GM19324 (cell line): ENCODE results near the gene CHAT.

Source experiments
- ATAC-seq: cut with Tn5 transposase; IDR thresholded peaks from one replicate; pipeline ENCODE4 v1.9.1; 2021; ENCODE audit warnings: mild to moderate bottlenecking, moderate library complexity; ENCODE audit not compliant: unreplicated experiment, low FRiP score

CHAT gene

GRCh38 chr10:49611166-49611815, 2.5 kb upstream of the CHAT start:
- ATAC-seq, result no peak

GRCh38 chr10:49611816-49612512, 1.9 kb upstream of the CHAT start:
- ATAC-seq, result no peak

DNA sequence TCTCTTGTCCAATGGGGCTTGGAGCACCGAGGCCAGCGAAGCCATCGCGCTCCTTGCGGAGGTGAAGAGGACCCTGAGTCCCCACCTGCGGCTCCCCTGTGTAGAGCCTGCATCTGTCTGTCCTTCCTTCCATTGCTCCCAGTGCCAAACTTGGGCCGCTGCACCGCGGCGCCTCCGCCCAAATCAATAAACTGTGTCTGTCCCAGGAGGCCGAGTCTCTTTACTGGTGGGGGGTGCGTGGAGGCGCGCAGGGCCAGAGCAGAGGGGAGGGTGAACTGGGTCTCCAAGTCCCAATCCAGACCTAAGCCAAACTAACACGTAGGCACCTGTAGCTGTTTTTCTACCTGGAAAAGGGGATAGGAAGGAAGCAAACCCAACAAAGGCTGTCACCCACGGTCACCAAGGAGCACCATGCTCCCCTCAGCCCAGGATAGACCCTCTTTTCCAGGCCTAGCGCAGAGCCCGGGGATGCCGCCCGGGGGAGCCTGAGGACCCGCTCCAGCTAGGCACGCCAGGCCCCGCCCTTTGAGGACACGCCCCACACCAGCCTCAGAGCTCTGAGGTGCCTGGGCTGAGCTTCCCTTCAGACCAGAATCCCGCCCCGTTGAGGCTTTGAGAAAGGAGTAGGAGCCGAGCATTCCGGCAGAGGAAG, 1.2 kb upstream of the CHAT start:
- ATAC-seq, result no peak

GRCh38 chr10:49613165-49613881, 514 bp upstream of the CHAT start:
- ATAC-seq, result no peak

- ATAC-seq, result no peak
Measured at GRCh38 chr10:49614242-49615198, 683 bp downstream of the CHAT start.

- no peak for ATAC-seq
Measured at GRCh38 chr10:49615213-49615612, 1.4 kb downstream of the CHAT start.

DNA sequence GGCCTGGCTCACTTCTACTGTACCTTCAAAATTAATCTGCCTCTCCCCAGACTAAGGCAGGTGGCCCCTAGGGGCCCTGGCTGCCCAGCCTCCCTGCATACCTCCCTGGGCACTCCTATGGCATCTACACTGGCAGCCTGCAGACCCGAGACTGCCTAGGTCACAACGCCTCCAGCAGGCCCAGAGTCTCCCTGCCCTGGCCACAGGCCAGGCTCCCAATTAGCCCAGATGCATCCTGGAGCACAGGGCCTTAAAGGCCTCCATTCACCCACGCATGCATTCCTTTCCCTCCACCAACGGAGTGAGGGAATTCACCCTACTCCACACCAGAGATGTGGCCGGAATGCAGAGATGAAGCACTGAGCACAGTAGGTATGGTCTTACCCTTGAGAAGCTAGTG, 1.9 kb downstream of the CHAT start:
- ATAC-seq, result no peak

GRCh38 chr10:49616421-49617101, 2.7 kb downstream of the CHAT start:
- no peak for ATAC-seq

DNA sequence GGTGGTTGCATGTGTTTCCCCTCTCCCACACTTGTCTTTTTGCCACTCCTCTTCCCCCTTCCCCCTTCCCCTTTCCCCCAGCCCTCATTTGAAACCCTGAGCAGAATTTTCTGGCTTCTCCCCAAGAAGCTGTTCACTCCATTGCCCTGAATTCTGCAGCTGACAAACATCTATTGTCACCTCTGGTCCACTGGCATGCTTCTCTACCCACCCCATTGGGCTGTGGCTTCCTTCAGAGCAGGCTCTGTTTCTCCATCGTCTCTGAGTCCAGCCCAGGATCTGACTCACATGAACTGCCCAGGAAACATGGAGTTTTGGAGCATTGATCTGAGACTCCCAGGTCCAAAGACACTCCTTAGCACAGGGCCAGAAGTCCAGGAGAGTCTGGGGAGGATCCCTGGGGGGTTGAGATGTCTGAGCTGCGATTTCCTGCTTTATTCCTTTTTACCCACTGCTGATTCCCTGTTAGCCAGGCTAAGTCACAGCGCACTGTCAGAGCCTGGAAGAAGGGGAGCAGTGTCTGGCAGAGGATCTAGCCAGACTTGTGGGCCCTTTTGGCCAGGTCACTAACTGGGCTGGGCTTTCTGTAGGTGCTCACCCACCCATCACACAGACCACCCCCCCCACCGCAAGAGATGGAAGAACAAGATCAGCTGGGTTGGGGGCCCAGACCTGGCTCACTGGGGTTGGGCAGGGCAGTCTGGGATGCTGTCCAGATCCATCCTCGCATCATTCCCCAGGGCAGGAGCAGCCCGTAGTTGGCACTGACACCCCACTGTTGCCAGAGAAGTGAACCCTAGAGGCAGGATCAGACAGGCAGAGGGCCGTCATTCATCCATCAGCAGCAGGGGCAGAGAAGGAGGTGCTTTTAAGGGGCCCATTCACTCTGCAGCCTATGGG, 3.5 kb downstream of the CHAT start:
- ATAC-seq, result no peak

GRCh38 chr10:49618821-49619220, 5.0 kb downstream of the CHAT start:
- ATAC-seq, result no peak

DNA sequence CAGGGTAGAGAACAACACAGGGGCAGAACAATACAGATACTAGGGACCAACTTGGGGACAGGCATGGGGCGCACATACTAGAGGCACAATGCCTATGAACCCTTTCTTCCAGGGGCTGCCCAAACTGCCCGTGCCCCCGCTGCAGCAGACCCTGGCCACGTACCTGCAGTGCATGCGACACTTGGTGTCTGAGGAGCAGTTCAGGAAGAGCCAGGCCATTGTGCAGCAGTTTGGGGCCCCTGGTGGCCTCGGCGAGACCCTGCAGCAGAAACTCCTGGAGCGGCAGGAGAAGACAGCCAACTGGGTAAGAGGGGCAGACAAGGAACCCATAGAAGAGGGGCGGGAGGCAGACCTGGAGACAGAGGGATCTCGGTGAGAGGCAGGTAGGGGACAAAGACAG, 5.8 kb downstream of the CHAT start:
- no peak for ATAC-seq

DNA sequence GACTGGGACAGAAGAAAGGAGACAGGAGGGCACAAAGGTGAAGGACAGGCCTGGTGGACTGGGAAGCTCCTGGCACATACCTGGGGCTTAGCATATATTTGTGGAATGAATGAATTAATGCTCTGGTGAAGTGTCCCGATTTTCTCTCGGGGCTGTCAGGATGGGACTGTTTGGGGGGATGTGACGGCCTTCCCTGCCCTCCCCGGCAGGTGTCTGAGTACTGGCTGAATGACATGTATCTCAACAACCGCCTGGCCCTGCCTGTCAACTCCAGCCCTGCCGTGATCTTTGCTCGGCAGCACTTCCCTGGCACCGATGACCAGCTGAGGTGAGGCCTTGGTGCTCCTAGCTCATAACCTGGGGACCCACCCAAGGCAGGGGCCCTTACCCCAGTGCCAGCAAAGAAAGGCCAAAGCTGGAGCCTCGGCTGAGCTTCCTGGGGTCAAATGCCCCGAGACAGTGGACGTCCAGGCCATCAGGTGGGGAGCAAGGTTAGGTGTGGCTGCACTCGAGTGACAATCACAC, 6.5 kb downstream of the CHAT start:
- ATAC-seq, result no peak

GRCh38 chr10:49620841-49621378, 7.1 kb downstream of the CHAT start:
- no peak for ATAC-seq

DNA sequence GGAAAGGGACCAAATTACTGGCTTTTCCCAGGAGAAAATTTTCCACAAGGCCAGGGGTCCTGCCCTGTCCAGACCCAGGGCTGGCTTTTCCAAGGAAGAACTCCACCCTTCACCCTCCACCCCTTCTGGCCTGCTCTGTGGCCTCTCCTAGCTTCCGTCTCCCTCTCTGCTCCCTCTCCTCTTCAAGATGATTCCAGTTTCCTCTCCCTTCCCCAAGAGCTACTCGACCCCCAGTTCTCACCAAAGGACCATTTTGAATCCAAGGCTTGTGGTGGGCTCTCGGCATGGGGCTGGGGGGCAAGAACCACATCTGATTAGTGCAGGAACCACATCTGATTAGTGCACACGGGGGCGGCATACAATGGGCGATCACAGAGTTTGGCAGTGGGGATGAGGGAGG, 7.7 kb downstream of the CHAT start:
- no peak for ATAC-seq

GRCh38 chr10:49622426-49623425, 8.9 kb downstream of the CHAT start:
- no peak for ATAC-seq

GRCh38 chr10:49624629-49625028, 10.8 kb downstream of the CHAT start:
- no peak for ATAC-seq

- ATAC-seq, result no peak
Measured at GRCh38 chr10:49625411-49625810, 11.6 kb downstream of the CHAT start.
